ENCODE results near the gene ESRP2. TPM values are rescaled to one million over a fixed set of nuclear protein-coding genes. Genes with fewer than 3 reads are reported as not detected.

ESRP2 gene
- total and polyA plus RNA-seq, 9 of the 15 experiments (the other 6 are each of a cell fraction or from before 2014, with no cell fraction given) = 0.05 to 0.15 (median 0.07) TPM; not detected in 6

- TF ChIP-seq MITF (IDR thresholded peaks at IDR 0.05) = no peak
- TF ChIP-seq ZBTB49 (CRISPR knock-in tag; IDR thresholded peaks at IDR 0.05; ENCODE audit: borderline replicate concordance) = no peak
- TF ChIP-seq, protein P1, sequence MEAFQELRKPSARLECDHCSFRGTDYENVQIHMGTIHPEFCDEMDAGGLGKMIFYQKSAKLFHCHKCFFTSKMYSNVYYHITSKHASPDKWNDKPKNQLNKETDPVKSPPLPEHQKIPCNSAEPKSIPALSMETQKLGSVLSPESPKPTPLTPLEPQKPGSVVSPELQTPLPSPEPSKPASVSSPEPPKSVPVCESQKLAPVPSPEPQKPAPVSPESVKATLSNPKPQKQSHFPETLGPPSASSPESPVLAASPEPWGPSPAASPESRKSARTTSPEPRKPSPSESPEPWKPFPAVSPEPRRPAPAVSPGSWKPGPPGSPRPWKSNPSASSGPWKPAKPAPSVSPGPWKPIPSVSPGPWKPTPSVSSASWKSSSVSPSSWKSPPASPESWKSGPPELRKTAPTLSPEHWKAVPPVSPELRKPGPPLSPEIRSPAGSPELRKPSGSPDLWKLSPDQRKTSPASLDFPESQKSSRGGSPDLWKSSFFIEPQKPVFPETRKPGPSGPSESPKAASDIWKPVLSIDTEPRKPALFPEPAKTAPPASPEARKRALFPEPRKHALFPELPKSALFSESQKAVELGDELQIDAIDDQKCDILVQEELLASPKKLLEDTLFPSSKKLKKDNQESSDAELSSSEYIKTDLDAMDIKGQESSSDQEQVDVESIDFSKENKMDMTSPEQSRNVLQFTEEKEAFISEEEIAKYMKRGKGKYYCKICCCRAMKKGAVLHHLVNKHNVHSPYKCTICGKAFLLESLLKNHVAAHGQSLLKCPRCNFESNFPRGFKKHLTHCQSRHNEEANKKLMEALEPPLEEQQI (IDR thresholded peaks at IDR 0.05) = no peak
- no peak for TF ChIP-seq POLR3A (IDR thresholded peaks at IDR 0.05; ENCODE audit: borderline replicate concordance, extremely low read depth, insufficient read depth, insufficient read length)
These were observed 44.0 kb upstream of the ESRP2 start (continued) for GRCh38 chr16:68279726-68280558.

All from K562 (cell line).